Right lobe of liver (tissue), 6 donors: ENCODE data around the gene EIF4G3. TPM values are rescaled to one million over a fixed set of nuclear protein-coding genes. Genes with fewer than 3 reads are reported as not detected.
"Not testable (repeated sequence)": the region's sequence is repeated elsewhere in the genome, so short reads cannot be mapped to it uniquely, and the experiment has no call there.

Experiments
- ATAC-seq, 4 donors: fragments of 200-7000 bp; cut with Tn5 transposase; one replicate each; pipeline ENCODE4 v1.9.1; 2020; ENCODE audit warnings: mild to moderate bottlenecking in 4 of 4, moderate library complexity in 4 of 4
- DNase-seq, 3 donors: peaks; one replicate each; pipeline ENCODE4 v3.0.0-alpha.2; 2020
- H3K27ac ChIP-seq, 3 donors: fragments of 200-600 bp; one replicate each; pipeline ENCODE4 v1.8.0; 2022
- H3K27me3 ChIP-seq, 2 donors: fragments of 200-600 bp; one replicate each; pipeline ENCODE4 v1.8.0; 2022
- H3K36me3 ChIP-seq, 4 donors: fragments of 200-600 bp; sonication (generic) in 1 of 4; one replicate each; pipeline versions ENCODE4 v1.5.1 to v1.8.0; 2017 to 2022; ENCODE audit warnings: control low read depth in 1 of 4
- H3K4me1 ChIP-seq, 4 donors: fragments of 200-600 bp; sonication (generic) in 1 of 4; one replicate each; pipeline versions ENCODE4 v1.5.1 to v1.8.0; 2017 to 2022; ENCODE audit warnings: control low read depth in 1 of 4
- H3K4me3 ChIP-seq, 3 donors: fragments of 200-600 bp; one replicate each; pipeline ENCODE4 v1.8.0; 2022
- H3K9me3 ChIP-seq, 4 donors: fragments of 200-600 bp; sonication (generic) in 1 of 4; one replicate each; pipeline versions ENCODE4 v1.5.1 to v1.8.0; 2017 to 2022; ENCODE audit warnings: control low read depth in 1 of 4
- CTCF ChIP-seq, 4 donors: fragments of 200-600 bp in 3 of 4; fragments of 450-650 bp in 1 of 4; IDR thresholded peaks; one replicate each; pipeline versions ENCODE4 v1.5.1 to v1.8.0; 2016 to 2022; ENCODE audit warnings: antibody characterized with exemption in 4 of 4, mild to moderate bottlenecking in 2 of 4
- POLR2A ChIP-seq: fragments of 450-650 bp; IDR thresholded peaks from one replicate; pipeline ENCODE4 v1.6.1; 2017; ENCODE audit warnings: antibody characterized with exemption, mild to moderate bottlenecking
- WGBS: methylation state at CpG from one replicate; pipeline ENCODE4 v1.1.6; 2018; ENCODE audit warnings: low coverage, low lambda C conversion rate; ENCODE audit not compliant: insufficient coverage; ENCODE audit errors: missing lambda C conversion rate; 5-methylcytosine and 5-hydroxymethylcytosine counted together
- intact Hi-C, 2 donors: fragments of 100-400 bp; cut with DNase I; formaldehyde crosslinking; loops; one replicate each; pipeline versions ENCODE4 v1.11.2 to v1.14.1; 2022
- total RNA-seq, 6 experiments: library from RNA; depleted of rRNA in 2 of 6; stranded (reverse); fragments of >200 nt in 2 of 6; fragmentation: NEBNext Ultra II Directional in 3 of 6; extraction: Animal tissue kit (Norgen Biotek cat#: 25700) in 3 of 6; gene quantifications; one replicate each; pipeline versions ENCODE4 v1.1.0 to v1.2.4, GENCODE V29; 2016 to 2023
- donor health status: DM: no; HTN: yes; CAD: no.
- donor health status: DM: no; HTN: no; CAD: no.
- donor health status: DM: no; HTN: no; CAD: no.
- donor health status: DM: no; HTN: yes; CAD: no.
- donor health status: DM: no; HTN: yes; CAD: no.

The EIF4G3 gene
- total RNA-seq, 6 experiments from 2014 or later, result 14.4 to 29.9 (median 23.5) TPM

GRCh38 chr1:21027805-21028204, 148.9 kb downstream of the EIF4G3 start:
- Histone ChIP-seq H3K27ac (no peak overlapping the region), H3K4me3 (no peak overlapping the region), H3K27me3 (no peaks in the 10 kb centered on the region), H3K36me3 (no peaks in the 10 kb centered on the region), H3K4me1 (peaks cover 0 to 10% (median under 1%) of the 10 kb centered on the region in 4 donors), H3K9me3 (no peaks in the 10 kb centered on the region)
- 45% methylated on average over 1 of the region's 1 CpG for WGBS
- intact Hi-C loops, result no loop called here
- TF ChIP-seq CTCF (IDR thresholded peaks at IDR 0.05) (no peak), POLR2A (no peak)
- DNase-seq (no peak), ATAC-seq (peak in 1 of 4 donors; percentile 29)

GRCh38 chr1:21024918-21025317, 151.8 kb downstream of the EIF4G3 start:
- H3K4me1 ChIP-seq, result peaks cover 0 to 15% (median 7%) of the 10 kb centered on the region in 4 donors
- no peaks in the 10 kb centered on the region for H3K27me3 ChIP-seq
- 100% methylated on average over 4 of the region's 4 CpGs for WGBS
- H3K27ac ChIP-seq, result no peak overlapping the region
- H3K9me3 ChIP-seq, result no peaks in the 10 kb centered on the region
- no peaks in the 10 kb centered on the region for H3K36me3 ChIP-seq
- intact Hi-C loops, result no loop called here
- ATAC-seq, result no peak
- H3K4me3 ChIP-seq, result no peak overlapping the region
- DNase-seq, result no peak
- TF ChIP-seq CTCF (IDR thresholded peaks at IDR 0.05) (no peak), POLR2A (no peak)

- H3K27ac ChIP-seq, ATAC-seq, H3K4me3 ChIP-seq, H3K9me3 ChIP-seq, intact Hi-C loops, DNase-seq, H3K27me3 ChIP-seq, H3K36me3 ChIP-seq: not testable (repeated sequence)
- 91% methylated on average over 13 of the region's 26 CpGs for WGBS
- peaks cover 0 to 15% (median 7%) of the 10 kb centered on the region in 4 donors for H3K4me1 ChIP-seq
Measured at GRCh38 chr1:21024136-21024896, 152.4 kb downstream of the EIF4G3 start.

- no peaks in the 10 kb centered on the region for H3K27me3 ChIP-seq
- DNase-seq, result no peak
- peaks cover 0 to 13% (median 2%) of the 10 kb centered on the region in 4 donors for H3K4me1 ChIP-seq
- H3K36me3 ChIP-seq, result no peaks in the 10 kb centered on the region
- no peaks in the 10 kb centered on the region for H3K9me3 ChIP-seq
- TF ChIP-seq POLR2A (peak; percentile 77), CTCF (IDR thresholded peaks at IDR 0.05) (no peak)
- H3K4me3 ChIP-seq, result no peak overlapping the region
- WGBS, result 23% methylated on average over 6 of the region's 6 CpGs
- peak; percentile 98 to 99 (median 98) for ATAC-seq
- intact Hi-C loops, result no loop called here
- peak overlapping the region; percentile 68 to 89 (median 79) for H3K27ac ChIP-seq
Measured at GRCh38 chr1:21022279-21023040, 154.2 kb downstream of the EIF4G3 start.

GRCh38 chr1:21021311-21021710, 155.4 kb downstream of the EIF4G3 start:
- H3K36me3 ChIP-seq, result no peaks in the 10 kb centered on the region
- TF ChIP-seq POLR2A (no peak), CTCF (IDR thresholded peaks at IDR 0.05) (no peak)
- peak overlapping the region in 2 of 3 donors; percentile 68 to 79 for H3K27ac ChIP-seq
- ATAC-seq (no peak), DNase-seq (no peak)
- no peaks in the 10 kb centered on the region for H3K9me3 ChIP-seq
- H3K4me1 ChIP-seq, result peaks cover 0 to 13% (median 2%) of the 10 kb centered on the region in 4 donors
- intact Hi-C loops, result no loop called here
- no peak overlapping the region for H3K4me3 ChIP-seq
- H3K27me3 ChIP-seq, result no peaks in the 10 kb centered on the region
- 95% methylated on average over 2 of the region's 4 CpGs for WGBS
